Activated CD4-positive, alpha-beta memory T cell treated with anti-CD3 and anti-CD28 coated beads for 36 hours (primary cell): ENCODE data around the gene TCF15. TPM values are rescaled to one million over a fixed set of nuclear protein-coding genes. Genes with fewer than 3 reads are reported as not detected.

Source experiments
- CTCF ChIA-PET: fragments of 350-600 bp; sonication (Branson Sonifier 250); formaldehyde crosslinking; loops from one replicate; lab custom pipeline; 2021; ENCODE audit warnings: antibody characterized with exemption, inconsistent platforms; lab: Charles Lee
- POLR2A ChIA-PET: fragments of 350-600 bp; sonication (Branson Sonifier 250); formaldehyde crosslinking; loops from one replicate; lab custom pipeline; 2021; ENCODE audit warnings: antibody characterized with exemption; lab: Charles Lee
- DNase-seq: peaks from one replicate; pipeline ENCODE4 v3.0.0-alpha.2; 2020
- H3K27ac Mint-ChIP-seq: one replicate; pipeline ENCODE4 v1.8.0; 2021; ENCODE audit warnings: mixed read lengths
- H3K27me3 Mint-ChIP-seq: one replicate; pipeline ENCODE4 v1.8.0; 2021; ENCODE audit warnings: mixed read lengths
- H3K36me3 Mint-ChIP-seq: one replicate; pipeline ENCODE4 v1.8.0; 2021; ENCODE audit warnings: mixed read lengths
- H3K4me1 Mint-ChIP-seq: one replicate; pipeline ENCODE4 v1.8.0; 2021; ENCODE audit warnings: low read depth, mixed read lengths
- H3K4me3 Mint-ChIP-seq: one replicate; pipeline ENCODE4 v1.8.0; 2021; ENCODE audit warnings: mild to moderate bottlenecking, mixed read lengths
- H3K9me3 Mint-ChIP-seq: one replicate; pipeline ENCODE4 v1.8.0; 2021; ENCODE audit warnings: mixed read lengths
- intact Hi-C: fragments of 100-400 bp; cut with micrococcal nuclease; formaldehyde crosslinking; loops from one replicate; pipeline ENCODE4 v1.15.1; 2023
- total RNA-seq, 2 experiments: library from RNA; stranded (reverse); gene quantifications; one replicate each; pipeline ENCODE4 v1.2.3, GENCODE V29; 2021

Gene TCF15
- total RNA-seq, 2 experiments from 2014 or later = not detected

DNA sequence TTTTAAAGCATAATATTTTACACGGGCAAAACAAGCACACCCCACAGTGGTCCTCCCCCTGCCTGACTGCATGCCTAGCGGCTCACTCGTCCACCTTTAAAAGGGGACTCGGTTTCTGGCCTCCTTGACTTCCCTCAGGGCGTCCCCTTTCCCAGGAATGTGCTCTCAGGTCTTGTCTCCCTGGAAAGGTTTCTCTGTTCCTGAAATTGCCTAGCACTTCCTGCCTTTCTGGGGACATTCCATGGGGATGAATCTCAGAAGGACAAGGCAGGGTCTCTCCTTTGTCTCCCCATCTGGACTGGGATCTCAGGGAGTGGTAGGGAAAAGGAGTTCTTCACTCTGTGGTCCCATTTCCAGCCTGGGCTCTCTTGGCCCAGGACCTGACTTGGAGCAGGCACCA, 4.9 kb downstream of the TCF15 start:
- intact Hi-C loops = no loop called here
- ChIA-PET POLR2A (no interaction called here), CTCF (no interaction called here)
- Mint-ChIP-seq H3K9me3 (no peaks in the 10 kb centered on the region), H3K27me3 (peaks cover 21% of the 10 kb centered on the region), H3K36me3 (no peaks in the 10 kb centered on the region), H3K4me3 (no peak overlapping the region), H3K4me1 (no peaks in the 10 kb centered on the region), H3K27ac (no peak overlapping the region)
- DNase-seq = no peak

DNA sequence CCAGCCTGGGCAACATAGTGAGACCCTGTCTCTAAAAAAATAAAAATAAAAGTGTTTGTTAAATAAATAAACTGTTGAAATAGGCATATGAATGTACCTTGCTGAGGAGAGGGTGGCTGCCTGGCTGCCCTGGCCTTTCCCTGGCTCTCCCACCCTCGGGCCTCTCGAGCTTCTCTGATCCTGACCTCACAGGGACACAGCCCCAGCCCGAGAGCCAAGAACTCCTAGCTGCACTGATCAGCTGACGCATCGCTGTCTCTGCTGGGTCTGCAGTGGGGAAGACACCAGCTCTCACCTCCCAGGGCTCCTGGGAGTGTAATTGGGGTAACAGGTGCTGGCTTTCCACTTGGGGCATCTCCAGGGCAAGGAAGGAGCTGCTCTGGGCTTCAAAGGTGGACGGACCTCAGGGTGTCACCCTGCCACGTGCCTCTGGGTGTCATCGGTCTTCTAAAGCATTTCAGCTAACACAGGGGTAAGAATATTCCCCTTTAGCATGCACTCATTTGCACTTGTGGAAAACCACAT, 6.9 kb downstream of the TCF15 start:
- no peak overlapping the region for H3K4me3 Mint-ChIP-seq
- DNase-seq = no peak
- intact Hi-C loops = no loop called here
- H3K27ac Mint-ChIP-seq = no peak overlapping the region
- no peaks in the 10 kb centered on the region for H3K9me3 Mint-ChIP-seq
- no peaks in the 10 kb centered on the region for H3K36me3 Mint-ChIP-seq
- POLR2A ChIA-PET = no interaction called here
- peaks cover 12% of the 10 kb centered on the region for H3K27me3 Mint-ChIP-seq
- H3K4me1 Mint-ChIP-seq = no peaks in the 10 kb centered on the region
- CTCF ChIA-PET = interaction anchor here (0.9 kb wide), 1 partner anchor 44 kb away, joined by 3 read pairs; no protein-coding TSS in a partner anchor

DNA sequence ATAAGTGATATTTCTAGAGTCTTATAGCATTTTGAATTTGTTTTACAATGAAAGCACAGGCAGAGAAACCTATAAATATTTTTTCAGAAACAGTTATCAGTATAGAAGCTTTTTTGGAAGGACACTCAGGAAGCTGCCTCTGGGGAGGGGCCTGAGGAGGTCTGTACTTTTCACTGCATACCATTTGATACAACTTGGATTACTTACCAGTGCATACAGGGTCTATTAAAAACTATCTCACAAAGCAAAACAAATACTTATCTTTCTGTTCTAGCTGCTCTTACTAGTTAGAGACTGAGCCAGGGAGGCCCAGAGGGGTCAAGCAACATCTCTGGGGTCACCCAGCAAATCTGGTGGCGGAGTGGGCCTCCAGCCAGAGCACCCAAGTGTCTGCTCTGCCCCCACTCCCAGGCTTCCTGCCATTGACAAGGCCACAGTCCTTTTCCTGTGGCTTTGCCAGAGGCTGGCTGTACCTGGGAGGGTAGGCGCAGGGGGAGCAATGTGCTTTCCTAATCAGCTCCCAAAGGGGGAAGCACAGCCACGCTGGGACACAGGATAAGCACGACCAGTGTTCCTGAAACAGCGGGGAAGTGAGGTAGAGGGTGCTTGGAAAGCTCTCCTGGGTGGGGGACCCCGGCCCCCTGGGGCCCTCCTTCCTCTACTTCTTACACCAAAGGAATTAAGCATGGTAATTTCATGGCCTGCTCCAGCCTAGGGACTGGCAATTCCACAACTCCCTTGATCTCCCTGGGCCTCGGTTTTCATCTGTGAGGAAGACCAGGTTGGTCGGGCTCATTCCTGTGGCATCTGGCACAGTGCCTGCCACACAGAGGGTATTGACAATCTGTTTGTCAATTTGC, 7.8 kb downstream of the TCF15 start:
- DNase-seq = no peak
- Mint-ChIP-seq H3K27ac (no peak overlapping the region), H3K36me3 (no peaks in the 10 kb centered on the region), H3K4me1 (no peaks in the 10 kb centered on the region), H3K27me3 (peaks cover 8% of the 10 kb centered on the region), H3K9me3 (no peaks in the 10 kb centered on the region), H3K4me3 (no peak overlapping the region)
- POLR2A ChIA-PET = no interaction called here
- intact Hi-C loops = no loop called here
- CTCF ChIA-PET = no interaction called here

DNA sequence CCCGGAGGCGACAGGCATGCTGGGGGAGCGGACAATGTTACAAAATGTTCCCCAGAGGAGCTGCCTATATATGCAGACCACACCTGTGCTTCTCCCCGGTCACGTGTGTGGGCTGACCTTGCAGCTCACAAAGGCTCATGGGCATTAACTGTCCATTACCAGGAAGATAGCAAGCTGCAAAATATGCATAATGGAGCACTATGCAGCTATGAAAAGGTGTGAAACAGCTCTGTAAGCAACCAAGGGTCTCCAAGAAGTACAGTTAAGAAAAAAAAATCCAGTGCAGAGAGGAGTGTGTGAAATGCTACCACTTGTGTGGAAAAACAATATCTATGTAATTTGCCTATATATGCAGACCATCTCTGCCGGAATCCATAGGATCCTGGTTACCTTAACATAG, 9.4 kb downstream of the TCF15 start:
- intact Hi-C loops = no loop called here
- Mint-ChIP-seq H3K9me3 (no peaks in the 10 kb centered on the region), H3K4me1 (no peaks in the 10 kb centered on the region), H3K36me3 (no peaks in the 10 kb centered on the region), H3K27ac (no peak overlapping the region), H3K4me3 (no peak overlapping the region), H3K27me3 (peaks cover 3% of the 10 kb centered on the region)
- ChIA-PET CTCF (interaction anchor here (0.7 to 1.2 kb wide), 4 partner anchors 45 to 320 kb away, joined by 3 to 5 read pairs (median 3); no protein-coding TSS in a partner anchor), POLR2A (no interaction called here)
- DNase-seq = no peak

DNA sequence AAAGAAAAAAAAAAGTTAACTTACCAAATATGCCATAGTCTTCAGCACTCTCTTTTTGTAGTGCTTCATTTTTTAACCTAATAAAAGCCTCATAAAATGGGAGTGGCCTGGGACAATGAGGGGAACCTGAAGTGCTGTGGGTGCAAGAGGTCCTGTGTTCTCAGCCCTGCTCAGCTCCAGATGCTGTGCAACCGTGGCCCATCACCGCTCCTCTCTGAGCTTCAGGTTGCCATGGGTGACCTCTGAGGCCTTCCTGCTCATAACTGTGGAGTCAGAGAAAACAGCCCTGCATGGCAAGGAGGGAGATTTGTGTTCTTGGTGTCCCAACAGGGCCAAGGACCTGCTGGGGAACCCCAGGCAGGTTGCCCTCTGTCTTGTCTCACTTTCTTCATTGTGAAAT, 10.0 kb downstream of the TCF15 start:
- ChIA-PET CTCF (interaction anchor here (1.2 kb wide), 1 partner anchor 46 kb away, joined by 5 read pairs; no protein-coding TSS in a partner anchor), POLR2A (no interaction called here)
- DNase-seq = no peak
- Mint-ChIP-seq H3K4me1 (no peaks in the 10 kb centered on the region), H3K4me3 (no peak overlapping the region), H3K9me3 (no peaks in the 10 kb centered on the region), H3K27me3 (peaks cover 2% of the 10 kb centered on the region), H3K27ac (no peak overlapping the region), H3K36me3 (no peaks in the 10 kb centered on the region)
- intact Hi-C loops = no loop called here

DNA sequence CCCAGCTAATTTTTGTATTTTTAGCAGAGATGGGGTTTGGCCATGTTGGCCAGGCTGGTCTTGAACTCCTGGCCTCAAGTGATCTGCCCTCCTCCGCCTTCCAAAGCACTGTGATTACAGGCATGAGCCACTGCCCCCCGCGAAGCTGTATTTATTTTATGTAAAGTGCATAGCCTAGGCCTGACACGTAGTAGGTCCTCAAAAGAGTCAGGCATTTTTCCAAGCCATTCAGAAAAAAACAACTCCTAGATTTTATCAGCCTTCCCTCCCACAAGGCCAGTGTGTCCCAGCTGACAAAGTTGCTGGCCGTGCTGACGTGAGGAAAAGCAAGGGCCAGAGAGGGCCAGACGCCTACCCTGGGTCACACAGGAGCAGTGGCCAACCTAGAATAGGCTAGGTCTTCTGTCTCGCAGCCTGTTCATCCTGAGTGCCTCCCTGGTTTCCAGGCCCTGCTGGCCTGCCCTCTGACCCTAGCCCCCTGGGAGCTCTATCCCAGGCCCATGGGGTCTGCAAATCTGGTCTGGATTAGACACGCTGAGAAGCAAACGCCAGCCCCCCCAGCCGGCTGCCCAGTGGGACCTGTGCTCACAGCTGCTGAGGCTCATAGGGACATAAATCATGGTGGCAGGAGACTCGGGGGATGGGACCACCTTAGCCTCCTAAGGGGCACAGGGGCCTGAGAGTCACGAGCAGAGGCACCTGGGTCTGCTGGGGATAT, 11.8 kb downstream of the TCF15 start:
- Mint-ChIP-seq H3K9me3 (no peaks in the 10 kb centered on the region), H3K27ac (no peak overlapping the region), H3K27me3 (peaks cover 2% of the 10 kb centered on the region), H3K4me3 (no peak overlapping the region), H3K36me3 (no peaks in the 10 kb centered on the region), H3K4me1 (no peaks in the 10 kb centered on the region)
- no peak for DNase-seq
- POLR2A ChIA-PET = no interaction called here
- CTCF ChIA-PET = interaction anchor here (0.5 to 0.8 kb wide), 2 partner anchors 47 to 786 kb away, joined by 3 read pairs; no protein-coding TSS in a partner anchor
- intact Hi-C loops = no loop called here

DNA sequence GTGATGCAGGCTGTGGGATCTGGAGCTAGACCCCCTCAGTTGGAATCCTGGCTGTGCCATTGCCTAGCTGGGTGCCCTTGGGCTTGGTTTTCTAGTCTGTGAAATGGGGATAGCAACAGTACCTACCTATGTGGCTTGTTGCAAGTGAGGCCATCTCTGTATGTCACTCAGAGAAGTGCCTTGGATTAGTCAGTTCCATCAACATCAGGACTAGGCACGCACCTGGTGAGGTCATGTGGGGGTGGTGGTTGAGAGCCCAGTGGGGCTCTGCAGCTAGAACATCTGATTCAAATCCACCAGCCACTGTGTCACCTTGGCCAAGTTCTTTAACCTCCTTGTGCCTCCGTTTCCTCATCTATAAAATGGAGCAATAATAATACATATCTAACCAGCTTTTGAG, 12.5 kb downstream of the TCF15 start:
- POLR2A ChIA-PET = no interaction called here
- Mint-ChIP-seq H3K4me3 (no peak overlapping the region), H3K4me1 (no peaks in the 10 kb centered on the region), H3K27me3 (peaks cover 4% of the 10 kb centered on the region), H3K36me3 (no peaks in the 10 kb centered on the region), H3K27ac (no peak overlapping the region), H3K9me3 (no peaks in the 10 kb centered on the region)
- intact Hi-C loops = no loop called here
- no peak for DNase-seq
- CTCF ChIA-PET = interaction anchor here (0.8 kb wide), 1 partner anchor 48 kb away, joined by 3 read pairs; no protein-coding TSS in a partner anchor

DNA sequence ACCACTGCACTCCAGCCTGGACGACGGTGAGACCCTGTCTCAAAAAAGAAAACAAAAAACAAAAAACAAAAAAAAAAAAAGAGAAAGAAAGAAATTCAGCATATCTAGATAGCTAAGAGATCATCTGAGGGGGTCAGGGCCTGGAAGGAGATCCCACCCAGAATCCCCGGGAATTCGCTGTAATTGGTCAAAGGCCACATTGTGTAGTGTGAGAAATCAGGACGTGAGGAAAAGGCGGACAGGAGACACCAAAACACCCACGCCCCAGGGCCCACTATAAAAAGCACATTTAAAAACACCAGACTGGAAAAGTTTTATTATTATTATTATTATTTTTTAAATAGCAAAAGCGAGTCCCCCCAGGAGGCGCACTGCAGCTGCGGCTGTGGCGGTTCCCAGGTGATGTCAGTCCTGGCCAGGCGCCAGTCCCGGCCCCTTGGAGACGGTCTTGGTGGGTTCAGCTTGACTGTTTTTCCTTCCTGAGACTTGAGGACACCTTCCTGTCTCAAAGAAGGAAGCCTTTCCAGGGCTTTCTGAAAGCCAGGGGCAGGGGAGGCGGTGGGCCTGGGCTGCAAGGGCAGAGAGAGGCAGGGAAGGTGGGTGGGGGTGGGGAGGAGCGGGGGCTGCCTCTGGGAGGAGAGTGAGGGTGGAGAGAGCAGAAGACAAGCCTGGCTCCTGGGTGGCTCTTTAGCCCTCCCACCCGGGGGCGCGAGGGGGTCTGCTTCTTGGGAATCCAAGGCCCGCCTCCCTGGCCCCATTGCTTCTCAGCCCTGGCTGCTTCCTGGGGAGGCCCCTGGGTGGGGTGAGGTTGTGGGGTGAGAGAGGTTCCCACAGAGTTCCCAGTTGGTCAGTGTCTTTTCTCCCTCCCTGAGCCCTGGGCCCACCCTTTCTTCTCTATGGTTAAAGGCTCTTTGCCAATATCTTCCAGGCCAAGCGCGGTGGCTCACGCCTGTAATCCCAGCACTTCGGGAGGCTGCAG, 14.5 kb downstream of the TCF15 start:
- Mint-ChIP-seq H3K27ac (no peak overlapping the region), H3K27me3 (peaks cover 12% of the 10 kb centered on the region), H3K9me3 (no peaks in the 10 kb centered on the region), H3K4me1 (peaks cover 12% of the 10 kb centered on the region), H3K36me3 (no peaks in the 10 kb centered on the region), H3K4me3 (no peak overlapping the region)
- ChIA-PET POLR2A (no interaction called here), CTCF (no interaction called here)
- intact Hi-C loops = no loop called here
- no peak for DNase-seq

DNA sequence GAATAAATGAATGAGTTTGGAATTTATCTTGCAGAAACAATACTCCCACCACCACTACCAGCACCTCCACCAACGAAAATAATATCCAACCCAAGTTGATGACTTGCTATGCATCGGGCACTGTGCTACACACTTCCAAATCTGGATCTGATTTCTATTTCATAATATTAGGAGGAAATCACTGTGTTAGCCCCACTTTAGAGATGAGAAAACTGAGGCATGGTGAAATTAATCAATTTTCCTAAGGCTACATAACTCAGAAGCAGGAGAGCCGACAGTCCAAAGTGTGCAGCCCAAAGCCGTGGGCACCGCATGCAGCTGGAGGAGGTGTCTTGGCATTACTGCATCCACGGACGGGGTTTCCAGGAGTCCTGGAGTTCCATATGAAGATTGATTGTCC, 17.6 kb downstream of the TCF15 start:
- Mint-ChIP-seq H3K27ac (no peak overlapping the region), H3K4me3 (no peak overlapping the region), H3K36me3 (no peaks in the 10 kb centered on the region), H3K27me3 (peaks cover 17% of the 10 kb centered on the region), H3K4me1 (peaks cover 12% of the 10 kb centered on the region), H3K9me3 (no peaks in the 10 kb centered on the region)
- CTCF ChIA-PET = no interaction called here
- intact Hi-C loops = no loop called here
- no peak for DNase-seq
- POLR2A ChIA-PET = no interaction called here

DNA sequence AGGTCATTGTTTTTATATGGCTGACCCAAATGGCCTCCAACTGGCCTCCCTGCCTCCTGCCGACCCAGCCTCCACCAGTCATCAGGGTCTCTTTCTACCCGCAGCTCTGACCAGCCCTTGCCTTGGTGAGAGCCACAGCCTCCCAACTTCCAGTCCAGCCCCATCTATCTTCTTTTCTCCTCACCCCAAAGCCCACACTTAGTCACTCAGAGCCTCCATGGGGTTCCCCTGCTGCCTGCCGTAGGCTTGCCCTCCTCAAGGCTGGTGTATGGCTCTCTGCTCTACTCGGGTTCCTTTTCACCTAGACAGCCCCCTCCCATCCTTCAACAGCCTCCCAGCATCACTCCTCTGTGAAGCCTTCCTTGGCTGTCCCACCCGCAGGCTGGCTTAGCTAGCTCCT, 18.2 kb downstream of the TCF15 start:
- DNase-seq = no peak
- ChIA-PET POLR2A (no interaction called here), CTCF (no interaction called here)
- intact Hi-C loops = no loop called here
- Mint-ChIP-seq H3K4me3 (no peak overlapping the region), H3K4me1 (peaks cover 12% of the 10 kb centered on the region), H3K27me3 (peaks cover 17% of the 10 kb centered on the region), H3K9me3 (no peaks in the 10 kb centered on the region), H3K27ac (no peak overlapping the region), H3K36me3 (no peaks in the 10 kb centered on the region)

DNA sequence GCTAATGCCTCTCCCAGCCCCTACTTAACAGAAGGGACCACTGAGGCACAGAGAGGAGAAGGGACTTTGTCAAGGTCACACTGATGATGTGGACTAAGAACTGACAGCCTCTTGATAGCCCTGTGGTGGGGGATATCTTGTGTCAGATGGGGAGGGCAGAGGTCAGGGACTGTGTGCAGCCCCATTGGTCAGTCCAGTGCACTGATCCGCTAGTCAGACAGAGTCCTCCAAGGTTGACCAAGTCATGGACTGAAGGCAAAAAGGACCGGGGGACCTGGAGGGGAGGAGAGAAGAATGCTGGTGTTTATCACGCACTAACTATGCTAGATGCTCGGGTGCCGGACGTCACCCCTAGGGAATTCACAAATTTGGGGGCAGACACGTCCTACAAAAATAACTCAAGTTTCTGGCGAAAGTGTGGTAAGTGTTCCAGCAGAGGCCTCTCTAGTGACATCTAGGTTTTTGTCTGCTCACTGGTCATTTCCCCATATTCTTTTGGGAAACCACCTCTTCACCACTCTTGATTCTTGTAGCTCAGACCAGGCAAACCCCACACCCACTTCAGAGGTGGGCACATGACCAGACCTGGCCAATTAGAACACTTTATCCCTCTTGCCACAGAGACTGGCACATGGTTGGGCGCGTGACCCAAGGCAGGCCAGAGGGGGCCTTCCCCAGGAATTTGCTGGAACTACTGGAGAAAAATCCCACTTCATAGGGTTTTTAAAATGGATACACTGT, 21.0 kb downstream of the TCF15 start:
- peaks cover 12% of the 10 kb centered on the region for H3K4me1 Mint-ChIP-seq
- POLR2A ChIA-PET = no interaction called here
- H3K27ac Mint-ChIP-seq = no peak overlapping the region
- intact Hi-C loops = no loop called here
- H3K9me3 Mint-ChIP-seq = no peaks in the 10 kb centered on the region
- CTCF ChIA-PET = no interaction called here
- no peak overlapping the region for H3K4me3 Mint-ChIP-seq
- DNase-seq = no peak
- H3K27me3 Mint-ChIP-seq = peaks cover 25% of the 10 kb centered on the region
- no peaks in the 10 kb centered on the region for H3K36me3 Mint-ChIP-seq
